HG03442 (cell line): Measurements from ENCODE around the gene HMG20B.

ENCODE experiments used
- ATAC-seq: cut with Tn5 transposase; IDR thresholded peaks from one replicate; pipeline ENCODE4 v1.9.1; 2021; ENCODE audit warnings: mild to moderate bottlenecking, moderate library complexity; ENCODE audit not compliant: unreplicated experiment

The HMG20B gene

GRCh38 chr19:3605361-3605760, 32.6 kb downstream of the HMG20B start:
- no peak for ATAC-seq

GRCh38 chr19:3605770-3606169, 33.0 kb downstream of the HMG20B start:
- no peak for ATAC-seq

GRCh38 chr19:3606174-3606689, 33.5 kb downstream of the HMG20B start:
- no peak for ATAC-seq

- no peak for ATAC-seq
These were observed 34.0 kb downstream of the HMG20B start, which contains the start of gene TBXA2R for GRCh38 chr19:3606690-3607289. TBXA2R (minus strand) TSS chr19:3606875; CDS start chr19:3600634, 6,241 bp downstream.

GRCh38 chr19:3607303-3608078, 34.7 kb downstream of the HMG20B start:
- ATAC-seq = no peak

- ATAC-seq = no peak
These were observed 35.4 kb downstream of the HMG20B start for GRCh38 chr19:3608079-3608641.

GRCh38 chr19:3608750-3609322, 36.1 kb downstream of the HMG20B start:
- no peak for ATAC-seq

- no peak for ATAC-seq
These were observed 37.3 kb downstream of the HMG20B start for GRCh38 chr19:3609779-3610719.

- ATAC-seq = no peak
These were observed 38.3 kb downstream of the HMG20B start for GRCh38 chr19:3610745-3611717.

- ATAC-seq = no peak
These were observed 39.1 kb downstream of the HMG20B start for GRCh38 chr19:3611841-3612240.

- ATAC-seq = no peak
These were observed 39.6 kb downstream of the HMG20B start for GRCh38 chr19:3612330-3612729.

- no peak for ATAC-seq
These were observed 40.4 kb downstream of the HMG20B start for GRCh38 chr19:3612901-3613741.

- ATAC-seq = no peak
These were observed 41.3 kb downstream of the HMG20B start for GRCh38 chr19:3613818-3614661.

GRCh38 chr19:3614858-3615505, 42.2 kb downstream of the HMG20B start:
- no peak for ATAC-seq

- ATAC-seq = no peak
These were observed 42.9 kb downstream of the HMG20B start for GRCh38 chr19:3615524-3616135.

- ATAC-seq = no peak
These were observed 44.7 kb downstream of the HMG20B start for GRCh38 chr19:3617463-3617862.
